ENCODE results near the gene CPN1.

- TF ChIP-seq CTCF (IDR thresholded peaks at IDR 0.05; ENCODE audit: poor library complexity) (no peak), EZH2 (IDR thresholded peaks at IDR 0.05; ENCODE audit: borderline replicate concordance) (no peak), EZH2phosphoT487 (IDR thresholded peaks at IDR 0.05; ENCODE audit: low read depth, severe bottlenecking, unreplicated experiment) (no peak)
Observed at GRCh38 chr10:99994801-99995200, 86.9 kb downstream of the CPN1 start.
